ENCODE data around the gene HLA-DRB5.

GRCh38 chr6:32492351-32492750 lies 37.7 kb downstream of the HLA-DRB5 start:
- TF ChIP-seq CTCF (optimal IDR thresholded peaks at IDR 0.05 in 1 of 3, IDR thresholded peaks at IDR 0.05 in 1 of 3, conservative IDR thresholded peaks at IDR 0.05 in 1 of 3; ENCODE audit: extremely low read depth in 1 of 3, insufficient read depth in 2 of 3, low read length in 3 of 3) (no peak), EZH2 (IDR thresholded peaks at IDR 0.05; ENCODE audit: low read length) (no peak)
